GM18498 (cell line): ENCODE measurements around the gene RDH5.

Experiments
- ATAC-seq: cut with Tn5 transposase; IDR thresholded peaks from one replicate; pipeline ENCODE4 v1.9.1; 2021; ENCODE audit warnings: mild to moderate bottlenecking, moderate library complexity; ENCODE audit not compliant: unreplicated experiment

The RDH5 gene

DNA sequence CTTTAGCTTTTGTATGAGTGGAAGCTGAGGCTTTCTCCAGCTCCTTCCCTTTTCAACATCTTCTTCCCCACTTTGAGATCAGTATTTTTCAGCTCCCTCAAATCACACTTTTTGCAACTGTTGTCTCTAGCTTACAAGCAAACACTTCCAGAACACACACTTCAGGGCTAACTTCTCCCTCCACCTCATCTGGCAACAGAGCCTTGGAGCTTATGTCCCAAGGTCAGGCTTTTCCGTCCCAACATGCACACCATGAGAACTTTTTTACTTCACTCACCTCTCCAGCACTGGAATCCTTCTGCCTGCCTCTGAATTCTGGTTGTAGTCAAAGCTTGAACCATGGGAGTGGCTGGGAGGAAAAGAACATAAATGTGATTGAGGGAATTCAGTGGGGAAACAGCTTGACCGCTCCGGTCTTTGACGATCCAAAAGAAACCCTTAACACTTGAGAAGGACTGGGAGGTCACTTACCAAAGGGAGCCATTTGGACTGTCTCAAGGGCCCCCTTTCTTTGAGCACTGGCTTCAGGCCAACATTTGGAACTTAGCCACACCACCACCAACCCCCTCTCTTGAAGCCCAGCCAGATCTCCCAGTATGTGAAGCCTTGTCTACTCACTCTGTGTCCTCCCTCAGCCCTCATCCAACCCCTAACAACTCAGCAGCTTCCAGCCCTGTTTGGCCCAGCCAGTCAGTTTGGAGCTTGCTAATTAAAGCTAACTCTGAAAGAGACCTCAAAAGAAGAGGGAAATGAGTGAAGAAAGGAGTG is 8.2 kb upstream of the RDH5 start:
- ATAC-seq, result no peak

DNA sequence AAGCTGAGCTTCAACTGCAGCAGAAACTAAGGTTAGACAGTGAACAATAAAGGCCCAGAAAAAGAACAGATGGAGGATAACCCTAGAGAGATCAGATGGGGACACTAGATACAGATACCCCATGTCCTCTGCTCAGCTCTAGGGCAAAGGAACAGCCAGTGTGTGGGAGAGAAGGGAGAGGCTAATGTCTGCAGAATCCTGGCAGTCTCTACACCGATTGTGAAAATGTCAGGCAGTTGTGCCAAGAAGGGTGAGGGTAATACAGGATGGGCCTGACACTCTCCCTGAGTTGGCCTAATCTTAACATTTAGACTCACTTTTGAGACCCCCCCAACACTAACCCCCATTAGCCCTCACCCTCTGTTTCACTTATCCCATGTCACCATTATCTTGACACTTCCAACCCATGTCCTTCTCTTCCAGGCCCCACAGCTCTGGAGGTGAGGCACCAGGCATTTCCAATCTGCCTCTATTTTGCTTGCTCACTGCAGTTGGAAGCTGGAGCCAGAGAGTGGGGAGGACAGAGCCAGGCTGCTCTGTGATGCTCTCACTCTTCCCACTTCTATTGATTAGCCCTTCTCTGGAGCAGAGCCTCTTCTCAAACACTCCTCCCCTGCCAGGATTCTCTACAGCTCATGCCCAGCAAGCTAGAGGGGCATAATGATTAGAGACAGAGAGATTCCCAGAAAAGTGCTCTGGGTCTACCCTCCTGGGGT is 7.3 kb upstream of the RDH5 start:
- ATAC-seq, result no peak

DNA sequence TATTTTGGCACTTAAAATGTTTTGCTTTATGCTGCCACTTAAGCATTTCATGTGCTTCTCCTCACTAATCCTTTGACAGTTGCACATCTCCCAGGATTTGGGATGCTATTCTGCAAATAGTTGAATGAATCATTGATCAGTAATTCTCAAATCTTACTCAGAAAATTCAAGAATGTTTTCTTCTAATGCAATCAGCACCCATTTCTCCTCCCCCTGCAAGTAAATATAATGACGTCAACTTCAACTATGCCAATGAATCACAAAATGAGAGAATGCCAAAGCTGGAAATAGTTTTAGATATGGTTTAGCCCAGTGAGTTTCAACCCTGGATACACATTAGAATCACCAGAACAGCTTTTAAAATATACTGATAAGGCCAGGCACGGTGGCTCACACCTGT is 6.5 kb upstream of the RDH5 start:
- ATAC-seq, result no peak

DNA sequence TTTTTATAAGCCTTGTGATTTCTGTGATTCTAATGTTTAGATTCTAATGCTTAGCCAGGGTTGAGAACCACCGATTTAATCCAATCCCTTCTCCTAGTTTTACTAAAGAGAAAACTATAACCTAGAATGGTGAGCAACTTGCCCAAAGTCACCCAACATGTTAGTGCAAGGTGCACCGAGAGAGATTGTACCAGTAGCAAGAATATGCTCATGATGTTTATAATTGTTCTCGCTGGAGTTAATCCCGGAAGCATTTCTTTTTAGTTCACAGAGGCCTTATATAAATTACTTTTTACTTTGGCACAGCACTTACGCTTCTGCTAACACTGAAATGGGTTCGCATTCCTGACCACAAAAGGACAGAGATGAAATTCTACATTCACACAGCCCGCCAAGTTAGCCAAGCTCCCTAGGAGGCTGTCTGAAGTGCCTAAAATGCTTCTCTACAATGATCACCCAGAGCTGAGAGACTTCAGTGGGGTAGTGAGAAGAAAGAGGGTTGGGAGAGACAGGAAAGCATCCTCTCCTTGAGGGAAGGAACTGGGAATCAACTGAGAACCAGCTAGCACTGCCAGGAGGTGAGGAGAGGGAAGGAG is 4.9 kb upstream of the RDH5 start:
- no peak for ATAC-seq

DNA sequence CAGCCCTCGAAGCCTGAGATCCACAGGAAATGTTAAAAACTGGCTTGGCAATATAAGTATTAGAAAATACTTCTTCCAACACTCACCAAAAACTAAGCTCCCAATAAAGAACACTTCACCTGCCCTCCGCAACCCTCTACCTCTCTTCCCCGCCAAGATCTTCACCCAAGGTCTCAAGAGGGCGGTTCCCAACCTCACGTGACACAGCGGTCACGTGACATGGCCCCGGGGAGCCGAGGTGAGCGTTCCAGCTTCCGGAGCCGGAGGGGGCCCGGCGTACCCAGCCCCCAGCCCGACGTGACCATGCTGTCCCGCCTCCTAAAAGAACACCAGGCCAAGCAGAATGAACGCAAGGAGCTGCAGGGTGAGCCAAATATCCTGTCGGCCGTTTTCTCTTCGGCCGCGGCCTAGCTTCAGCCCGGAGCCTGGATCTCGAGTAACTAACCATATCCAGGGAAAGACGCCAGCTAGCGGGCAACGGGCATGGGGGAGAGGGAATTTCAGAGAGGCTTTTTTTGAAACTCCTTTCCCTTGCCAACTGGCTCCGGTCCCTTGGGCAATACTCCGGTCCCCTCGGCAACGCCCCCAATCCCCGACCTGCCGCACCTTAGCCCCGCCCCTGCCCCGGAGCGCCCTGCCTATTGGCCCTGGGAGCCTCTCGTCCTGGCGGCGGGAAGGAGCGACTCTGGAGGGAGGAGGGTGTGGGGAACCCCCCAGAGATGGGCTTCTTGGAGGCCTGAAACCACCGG is 4.2 kb upstream of the RDH5 start, which contains the start of gene BLOC1S1:
TSS of gene BLOC1S1 (plus strand) at position 214 of the 749 bp plus-strand sequence. CDS start at position 220, 6 bp downstream.
- ATAC-seq, result peak; percentile 96

DNA sequence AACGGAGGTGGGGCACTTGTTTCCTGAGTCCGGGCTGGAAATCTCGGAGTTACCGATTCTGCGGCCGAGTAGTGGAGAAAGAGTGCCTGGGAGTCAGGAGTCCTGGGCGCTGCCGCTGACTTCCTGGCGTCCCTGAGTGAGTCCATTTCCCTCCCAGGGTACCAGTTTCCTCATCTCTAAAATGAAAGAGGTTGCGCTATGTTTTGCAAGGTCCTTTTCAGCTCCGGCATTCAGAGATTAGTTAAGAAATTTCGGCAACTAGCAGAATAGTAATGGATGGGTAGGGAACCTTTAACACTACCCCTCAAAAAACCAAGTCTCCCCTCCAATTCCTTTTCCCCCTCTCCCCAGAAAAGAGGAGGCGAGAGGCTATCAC is 3.6 kb upstream of the RDH5 start:
- no peak for ATAC-seq

DNA sequence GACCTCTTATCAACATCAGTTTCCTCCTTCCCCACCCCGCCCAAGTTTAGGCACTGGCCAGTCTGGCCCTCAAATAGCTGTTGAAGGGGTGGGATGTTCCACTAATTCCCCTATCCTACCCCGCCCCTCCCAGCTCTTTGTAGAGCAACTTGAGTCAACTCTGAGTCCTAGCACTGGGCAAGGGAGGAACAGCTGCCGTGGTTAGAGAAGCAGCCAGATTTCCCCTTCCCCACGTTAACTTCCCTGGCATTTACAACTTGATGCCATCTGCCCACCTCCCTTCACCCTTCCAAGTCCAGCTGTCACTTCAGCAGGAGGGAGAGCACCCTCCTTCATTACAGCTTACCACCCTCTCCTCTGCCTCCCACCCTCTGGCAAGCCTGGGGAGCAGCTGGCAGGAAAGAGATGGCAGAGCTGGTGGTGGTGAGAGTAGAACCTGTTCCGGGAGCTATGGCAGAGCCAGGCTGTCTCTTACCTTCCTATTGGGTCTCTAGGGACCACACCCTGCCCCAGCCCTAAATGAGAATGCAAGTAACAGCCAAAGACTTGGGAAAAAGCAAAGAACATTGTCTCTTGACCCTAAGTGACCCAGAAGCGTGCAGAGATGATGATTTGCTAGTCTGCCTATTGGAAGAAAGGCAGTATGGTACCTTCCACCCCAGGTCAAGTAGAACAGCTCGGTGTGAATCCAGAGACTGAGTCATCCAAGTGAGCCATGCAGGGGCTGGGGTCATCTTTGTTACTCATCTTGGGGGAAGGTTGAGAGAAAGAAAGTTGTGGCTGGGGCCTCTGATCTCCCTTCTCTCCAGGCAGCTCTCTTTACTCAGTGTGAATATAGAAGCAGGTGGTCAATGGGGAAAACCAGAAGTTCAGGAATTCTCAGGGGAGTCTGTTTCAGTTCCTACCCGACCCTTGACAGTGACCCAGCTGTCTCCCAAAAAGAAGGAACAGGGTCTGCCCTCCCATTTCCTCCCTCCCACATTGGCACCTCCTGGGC is 2.9 kb upstream of the RDH5 start:
- no peak for ATAC-seq

DNA sequence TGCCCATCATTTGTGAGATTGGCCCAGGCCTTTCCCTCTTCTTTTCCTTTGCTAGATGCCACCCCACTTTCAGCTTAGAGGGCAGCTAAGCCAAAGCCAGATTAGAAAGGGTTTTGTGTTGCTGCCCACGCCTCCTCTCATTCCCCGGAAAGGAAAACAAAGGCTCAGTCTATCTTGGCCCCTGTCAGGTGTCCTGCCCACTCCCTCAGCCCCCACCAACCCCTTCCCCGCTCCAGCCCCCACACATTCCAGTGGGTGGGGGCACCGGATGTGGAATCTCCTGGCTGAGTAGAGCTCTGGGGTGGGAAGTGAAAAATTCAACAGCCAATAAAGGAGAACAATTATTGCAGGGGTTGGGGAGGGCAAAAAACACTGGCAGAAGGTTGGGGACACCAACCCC is 2.2 kb upstream of the RDH5 start:
- no peak for ATAC-seq

DNA sequence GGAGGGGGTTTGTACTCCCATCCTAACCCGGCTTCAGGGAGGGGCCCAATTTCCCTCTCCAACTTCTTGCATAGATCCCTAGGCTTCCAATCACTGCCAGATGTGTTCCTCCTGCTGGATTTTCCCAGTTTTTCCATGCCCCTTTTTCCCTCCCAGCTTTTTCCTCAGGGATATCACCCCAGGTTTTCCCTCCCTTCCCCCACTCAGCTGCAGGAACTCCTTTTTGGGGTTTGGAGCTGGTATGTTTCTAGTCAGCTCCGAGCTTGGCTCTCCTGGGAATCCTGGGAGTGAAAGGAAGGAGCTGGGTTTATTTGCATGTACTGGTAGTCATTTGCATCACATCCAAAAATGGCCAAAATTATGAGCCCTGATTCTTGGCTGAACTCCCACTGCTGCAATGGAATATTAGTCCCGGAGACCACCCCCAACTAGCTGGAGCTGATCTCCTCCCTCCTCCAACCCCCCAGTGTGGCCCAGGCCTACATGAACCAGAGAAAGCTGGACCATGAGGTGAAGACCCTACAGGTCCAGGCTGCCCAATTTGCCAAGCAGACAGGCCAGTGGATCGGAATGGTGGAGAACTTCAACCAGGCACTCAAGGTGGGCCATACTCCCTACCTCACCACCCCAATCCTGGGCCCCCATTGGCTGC is 1.4 kb upstream of the RDH5 start:
- ATAC-seq, result no peak

DNA sequence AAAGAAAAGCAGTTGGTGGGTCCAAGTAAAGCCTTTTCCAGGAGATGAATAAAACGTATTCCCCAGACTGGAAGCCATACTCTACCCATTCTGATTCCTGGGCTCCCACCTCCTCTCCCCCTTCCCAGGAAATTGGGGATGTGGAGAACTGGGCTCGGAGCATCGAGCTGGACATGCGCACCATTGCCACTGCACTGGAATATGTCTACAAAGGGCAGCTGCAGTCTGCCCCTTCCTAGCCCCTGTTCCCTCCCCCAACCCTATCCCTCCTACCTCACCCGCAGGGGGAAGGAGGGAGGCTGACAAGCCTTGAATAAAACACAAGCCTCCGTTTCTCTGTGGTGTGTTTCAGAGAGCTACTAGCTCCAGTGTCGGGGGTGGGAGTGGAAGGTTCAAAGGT is 822 bp upstream of the RDH5 start:
- ATAC-seq, result no peak

DNA sequence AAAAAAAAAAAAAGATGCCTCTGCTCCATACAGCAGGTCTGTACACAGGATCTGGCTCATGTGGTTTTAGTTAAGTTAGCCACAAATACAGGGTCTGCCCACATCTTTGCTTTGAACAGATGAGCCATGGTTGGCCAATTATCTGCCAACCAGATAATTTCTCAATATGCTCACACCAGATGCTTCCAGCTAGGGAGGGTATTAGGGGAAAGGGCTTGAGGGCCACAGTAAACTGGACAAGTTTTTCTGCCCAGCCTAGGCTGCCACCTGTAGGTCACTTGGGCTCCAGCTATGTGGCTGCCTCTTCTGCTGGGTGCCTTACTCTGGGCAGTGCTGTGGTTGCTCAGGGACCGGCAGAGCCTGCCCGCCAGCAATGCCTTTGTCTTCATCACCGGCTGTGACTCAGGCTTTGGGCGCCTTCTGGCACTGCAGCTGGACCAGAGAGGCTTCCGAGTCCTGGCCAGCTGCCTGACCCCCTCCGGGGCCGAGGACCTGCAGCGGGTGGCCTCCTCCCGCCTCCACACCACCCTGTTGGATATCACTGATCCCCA is 776 bp downstream of the RDH5 start:
- no peak for ATAC-seq

DNA sequence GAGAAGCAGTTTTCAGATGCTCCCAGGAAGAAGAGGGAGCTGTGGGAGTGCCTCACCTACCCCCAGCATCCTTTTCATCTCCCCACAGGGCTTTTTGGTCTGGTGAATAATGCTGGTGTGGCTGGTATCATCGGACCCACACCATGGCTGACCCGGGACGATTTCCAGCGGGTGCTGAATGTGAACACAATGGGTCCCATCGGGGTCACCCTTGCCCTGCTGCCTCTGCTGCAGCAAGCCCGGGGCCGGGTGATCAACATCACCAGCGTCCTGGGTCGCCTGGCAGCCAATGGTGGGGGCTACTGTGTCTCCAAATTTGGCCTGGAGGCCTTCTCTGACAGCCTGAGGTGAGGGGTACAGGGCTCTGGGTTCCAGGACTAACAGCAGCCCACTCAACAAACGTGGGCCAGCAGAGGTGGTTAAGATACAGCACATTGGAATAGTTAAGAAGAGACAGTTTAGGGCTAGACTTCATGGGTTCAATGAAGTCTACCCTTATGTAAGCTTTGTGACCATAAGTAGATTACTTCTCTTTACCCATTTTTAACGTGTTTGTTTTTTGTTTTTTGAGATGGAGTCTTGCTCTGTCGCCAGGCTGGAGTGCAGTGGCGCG is 1.5 kb downstream of the RDH5 start:
- ATAC-seq, result no peak

DNA sequence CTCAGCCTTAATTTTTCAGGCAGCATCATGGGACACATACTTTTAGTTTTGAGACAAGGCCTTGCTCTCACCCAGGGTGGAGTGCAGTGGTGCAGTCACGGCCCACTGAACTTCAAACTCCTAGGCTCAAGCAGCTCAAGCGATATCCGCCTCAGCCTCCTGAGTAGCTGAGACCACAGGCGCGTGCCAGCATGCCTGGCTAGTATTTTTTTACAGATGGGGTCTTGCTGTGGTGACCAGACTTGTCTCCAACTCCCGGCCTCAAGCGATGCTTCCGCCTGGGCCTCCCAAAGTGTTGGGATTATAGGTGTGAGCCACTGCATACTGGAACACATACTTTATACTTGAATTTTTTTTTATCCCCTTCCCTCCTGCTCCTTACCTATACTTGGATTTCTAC is 2.8 kb downstream of the RDH5 start:
- ATAC-seq, result no peak

DNA sequence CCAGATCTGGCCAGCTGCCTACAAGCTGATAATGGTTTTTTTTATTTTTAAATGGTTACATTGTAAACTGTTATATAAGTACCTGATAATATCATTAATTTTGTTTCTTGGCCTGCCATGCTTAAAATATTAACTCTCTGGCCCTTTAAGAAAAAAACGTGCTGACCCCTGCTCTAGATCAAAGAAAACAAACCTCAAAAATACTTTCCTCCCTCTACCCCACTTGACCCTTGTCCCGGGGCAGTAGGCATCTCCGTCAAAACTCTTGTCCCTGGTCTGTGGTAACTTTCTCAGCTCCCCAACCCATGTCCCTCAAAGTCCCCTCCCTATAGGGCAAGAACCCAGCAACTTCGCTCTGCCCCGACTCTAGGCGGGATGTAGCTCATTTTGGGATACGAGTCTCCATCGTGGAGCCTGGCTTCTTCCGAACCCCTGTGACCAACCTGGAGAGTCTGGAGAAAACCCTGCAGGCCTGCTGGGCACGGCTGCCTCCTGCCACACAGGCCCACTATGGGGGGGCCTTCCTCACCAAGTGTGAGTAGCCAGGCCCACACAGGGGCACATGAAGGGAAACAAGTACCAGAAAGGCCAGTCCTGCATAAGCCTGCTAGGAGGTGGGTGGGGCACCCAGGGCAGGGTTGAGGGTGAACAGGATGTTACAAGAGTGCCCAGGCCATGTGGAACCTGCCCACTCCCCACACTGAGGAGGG is 3.5 kb downstream of the RDH5 start:
- ATAC-seq, result no peak

DNA sequence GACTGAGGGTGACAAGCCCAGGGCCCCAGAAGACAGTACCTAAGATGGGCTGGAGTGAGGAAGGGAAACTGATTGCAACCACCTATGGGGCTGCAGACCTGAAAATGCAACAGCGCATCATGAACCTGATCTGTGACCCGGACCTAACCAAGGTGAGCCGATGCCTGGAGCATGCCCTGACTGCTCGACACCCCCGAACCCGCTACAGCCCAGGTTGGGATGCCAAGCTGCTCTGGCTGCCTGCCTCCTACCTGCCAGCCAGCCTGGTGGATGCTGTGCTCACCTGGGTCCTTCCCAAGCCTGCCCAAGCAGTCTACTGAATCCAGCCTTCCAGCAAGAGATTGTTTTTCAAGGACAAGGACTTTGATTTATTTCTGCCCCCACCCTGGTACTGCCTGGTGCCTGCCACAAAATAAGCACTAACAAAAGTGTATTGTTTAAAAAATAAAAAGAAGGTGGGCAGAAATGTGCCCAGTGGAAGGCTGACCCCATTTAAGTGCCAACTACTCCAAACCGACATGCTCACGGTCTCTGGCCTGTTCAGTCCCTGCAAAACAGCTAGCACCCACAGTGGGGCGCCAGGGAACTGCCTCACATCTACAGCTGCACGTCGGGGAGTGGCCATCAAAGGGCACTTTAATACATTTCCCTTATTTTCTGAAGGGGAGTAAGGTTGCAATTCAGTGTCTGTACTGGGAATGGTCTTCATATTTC is 4.2 kb downstream of the RDH5 start:
- ATAC-seq, result no peak

DNA sequence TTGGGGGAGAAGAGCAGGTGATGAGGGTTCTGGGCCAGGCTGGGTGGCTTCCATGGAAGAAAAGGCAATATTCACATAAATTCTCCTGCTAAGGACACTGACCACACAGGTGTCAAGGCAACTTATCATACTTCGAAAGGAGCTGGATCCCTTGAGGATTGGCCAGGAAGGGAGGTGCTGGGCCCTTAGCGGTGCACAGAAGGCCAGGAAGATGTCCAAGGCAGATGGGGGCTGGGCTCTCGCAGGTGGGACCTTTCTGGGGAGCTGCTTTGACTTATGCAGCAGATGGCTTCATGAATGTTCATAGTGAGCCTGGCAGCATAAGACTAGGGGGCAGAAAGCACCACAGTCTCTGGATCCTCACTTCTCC is 4.7 kb downstream of the RDH5 start:
- ATAC-seq, result no peak

DNA sequence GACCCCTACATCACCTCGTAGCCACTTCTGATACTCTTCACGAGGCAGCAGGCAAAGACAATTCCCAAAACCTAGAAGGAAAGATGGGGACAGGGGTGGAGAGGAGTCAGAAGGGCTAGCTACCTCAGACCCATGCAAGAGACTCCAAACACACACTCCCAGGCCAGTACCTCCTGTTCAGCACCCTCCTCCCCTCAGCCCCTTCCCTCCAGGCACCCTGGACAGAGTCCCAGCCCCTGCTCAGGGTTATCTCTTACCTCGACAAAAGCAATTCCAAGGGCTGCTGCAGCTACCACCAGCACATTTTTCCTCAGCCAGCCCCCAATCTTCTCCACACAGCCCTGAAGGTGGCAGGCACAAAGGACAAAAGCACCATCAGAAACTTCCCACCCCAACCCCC is 5.4 kb downstream of the RDH5 start:
- no peak for ATAC-seq

DNA sequence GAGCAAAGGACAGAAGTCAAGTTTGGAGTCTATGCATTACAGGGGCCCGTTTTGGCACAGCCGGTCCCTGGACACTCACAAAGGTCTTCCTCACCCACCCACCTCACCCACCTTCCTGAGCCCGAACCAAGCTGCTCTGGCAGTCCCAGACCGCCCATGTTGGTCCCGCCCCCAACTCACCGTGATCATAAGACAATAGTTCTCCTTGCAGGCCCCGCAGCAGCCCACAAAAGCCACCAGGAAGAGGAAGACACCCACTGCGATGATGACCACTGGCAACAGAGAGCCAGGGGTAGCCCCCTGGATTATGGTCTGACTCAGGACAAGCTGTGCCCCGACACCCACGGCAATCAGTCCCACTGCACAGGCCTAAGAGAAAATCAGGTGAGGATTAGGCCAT is 6.8 kb downstream of the RDH5 start:
- ATAC-seq, result no peak
